Raji (cell line): ENCODE results near the gene CUX1.

Source experiments
- POLR2A ChIP-seq: IDR thresholded peaks from 2 replicates; pipeline ENCODE4 v1.6.1; 2011; ENCODE audit warnings: low read depth, low read length, control low read depth; ENCODE audit not compliant: insufficient read depth

The CUX1 gene

DNA sequence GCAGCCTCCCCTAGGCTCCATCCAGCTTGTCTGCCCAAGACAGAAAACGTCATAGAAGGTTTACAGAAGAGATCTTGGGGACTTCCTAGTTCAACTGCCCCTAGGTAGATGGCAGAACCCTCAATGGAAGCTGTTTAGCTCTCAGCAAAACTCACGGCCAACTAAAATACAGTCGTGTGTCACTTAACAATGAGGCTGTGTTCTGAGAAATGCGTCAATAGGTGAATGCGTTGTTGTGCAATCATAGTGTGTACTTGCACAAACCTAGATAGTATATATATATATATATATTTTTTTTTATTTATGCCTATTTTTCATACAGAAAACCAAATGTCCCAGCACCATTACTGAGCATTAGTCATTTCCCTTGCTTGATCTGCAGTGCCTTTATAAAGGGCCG, 368.9 kb downstream of the CUX1 start:
- no peak for TF ChIP-seq POLR2A

DNA sequence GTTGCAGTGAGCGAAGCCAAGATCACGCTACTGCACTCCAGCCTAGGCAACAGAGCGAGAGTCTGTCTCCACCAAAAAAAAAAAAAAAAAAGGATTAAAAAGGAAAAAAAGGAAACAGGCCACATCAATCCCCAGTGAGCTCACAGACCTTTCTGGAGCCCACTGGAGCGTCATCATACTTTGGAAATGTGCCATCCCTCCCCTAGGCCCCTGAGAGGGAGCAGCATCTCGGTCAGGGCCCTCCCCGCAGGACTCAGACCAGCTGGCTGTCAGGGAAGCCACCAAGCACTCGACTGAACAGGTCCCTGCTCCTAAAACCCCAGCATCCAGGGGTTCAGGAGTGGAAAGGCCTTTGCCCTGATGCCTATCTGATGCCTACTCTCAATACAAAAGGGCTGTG, 371.3 kb downstream of the CUX1 start:
- TF ChIP-seq POLR2A, result no peak

DNA sequence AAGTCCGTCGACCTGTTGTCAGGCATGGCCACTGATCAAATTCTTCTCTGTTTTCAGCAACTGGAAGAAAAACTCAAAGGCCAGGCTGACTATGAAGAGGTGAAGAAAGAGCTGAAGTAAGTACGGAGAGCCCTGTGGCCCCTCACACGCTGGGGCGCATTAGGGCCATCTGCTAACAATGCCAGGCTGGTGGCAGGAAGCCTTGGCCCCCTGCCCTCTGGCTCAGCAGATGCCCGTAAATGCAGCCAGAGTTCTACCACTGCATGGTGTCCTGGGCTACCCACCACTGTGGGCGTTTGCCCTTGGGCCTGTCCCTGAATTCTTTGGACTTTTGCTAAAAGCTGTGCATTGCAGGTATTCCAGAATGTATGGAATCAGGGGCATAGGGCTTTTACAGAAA, 372.3 kb downstream of the CUX1 start:
- no peak for TF ChIP-seq POLR2A

DNA sequence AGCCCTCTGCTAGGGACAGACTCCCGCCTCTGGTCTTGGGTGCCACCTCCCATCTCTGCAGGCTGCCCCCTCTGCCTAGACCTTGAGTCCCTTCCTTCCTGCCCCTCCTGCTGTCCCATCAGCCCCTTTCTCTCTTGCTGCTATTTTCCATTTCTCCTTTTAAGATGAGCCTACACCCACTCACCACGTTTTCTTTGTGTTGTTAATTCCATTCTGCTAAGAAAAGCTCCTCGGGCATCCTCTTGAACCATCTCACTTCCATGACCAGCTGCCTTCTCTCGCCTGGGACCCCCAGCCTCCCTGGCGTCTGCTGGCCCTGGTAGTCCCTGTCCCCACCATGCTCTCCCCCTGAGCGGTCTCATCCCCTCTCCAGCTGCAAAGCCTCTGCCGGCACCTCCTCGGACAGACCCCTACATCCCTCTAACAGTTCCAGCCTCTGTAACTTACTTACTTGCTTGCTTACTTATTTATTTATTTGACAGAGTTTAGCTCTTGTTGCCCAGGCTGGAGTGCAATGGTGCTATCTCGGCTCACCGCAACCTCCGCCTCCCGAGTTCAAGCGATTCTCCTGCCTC, 373.4 kb downstream of the CUX1 start:
- no peak for TF ChIP-seq POLR2A

DNA sequence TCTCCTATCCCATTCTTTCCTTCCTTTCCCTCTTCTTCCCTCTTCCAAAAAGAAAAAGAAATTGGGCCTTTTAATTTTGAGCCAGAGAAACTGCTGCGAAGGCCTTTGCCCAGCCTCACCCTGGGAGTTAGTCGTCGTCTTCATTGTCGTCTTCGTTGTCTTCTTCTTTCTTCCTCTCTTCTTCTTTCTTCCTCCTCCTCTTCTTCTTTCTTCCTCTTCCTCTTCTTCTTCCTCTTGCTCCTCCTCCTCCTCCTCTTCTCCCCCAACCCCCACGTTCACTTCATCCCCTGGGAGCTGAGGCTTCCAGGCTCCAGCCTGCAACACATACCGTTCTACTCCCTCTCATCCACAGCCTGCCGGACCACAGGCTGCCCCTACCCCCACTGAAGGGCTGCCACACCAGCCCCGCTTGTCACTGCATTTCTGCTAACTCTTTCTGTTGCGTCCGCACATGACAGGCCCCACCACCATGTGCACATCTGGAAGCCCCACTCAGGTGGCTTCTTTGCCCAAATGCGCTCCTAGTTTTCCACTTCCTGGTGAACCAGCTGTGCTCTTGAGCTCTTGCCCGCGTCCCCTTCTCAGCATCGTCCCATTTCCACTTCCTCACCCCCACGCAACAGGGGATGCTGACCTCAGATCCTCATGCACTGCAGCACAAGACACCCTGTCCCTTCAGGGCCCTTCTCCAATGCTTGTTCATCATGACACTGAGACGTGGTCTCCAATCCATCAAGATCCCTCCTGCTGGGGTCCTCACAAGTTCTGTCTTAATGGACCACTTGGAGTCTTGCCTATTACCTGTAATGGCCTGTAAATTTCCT, 374.3 kb downstream of the CUX1 start:
- TF ChIP-seq POLR2A, result no peak

DNA sequence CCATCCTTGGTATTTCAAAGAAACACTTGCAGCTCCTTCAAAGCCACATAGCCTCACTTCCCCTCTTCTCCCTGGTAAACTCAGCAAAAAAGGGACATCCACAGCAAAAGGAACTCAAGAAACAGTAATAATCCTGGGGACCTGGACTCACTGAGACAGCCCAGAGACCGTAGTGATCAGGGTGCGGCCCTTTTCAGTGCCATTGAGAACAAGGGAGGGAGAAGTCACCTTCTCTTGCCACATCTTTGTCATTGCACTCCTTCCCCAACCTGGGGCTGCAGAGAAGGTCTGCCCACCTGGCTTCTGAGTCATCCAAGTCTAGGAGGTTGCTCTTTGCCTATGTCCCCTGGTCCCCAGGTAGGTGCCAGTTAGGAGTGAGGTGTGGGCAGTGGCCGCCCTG, 375.4 kb downstream of the CUX1 start:
- no peak for TF ChIP-seq POLR2A

DNA sequence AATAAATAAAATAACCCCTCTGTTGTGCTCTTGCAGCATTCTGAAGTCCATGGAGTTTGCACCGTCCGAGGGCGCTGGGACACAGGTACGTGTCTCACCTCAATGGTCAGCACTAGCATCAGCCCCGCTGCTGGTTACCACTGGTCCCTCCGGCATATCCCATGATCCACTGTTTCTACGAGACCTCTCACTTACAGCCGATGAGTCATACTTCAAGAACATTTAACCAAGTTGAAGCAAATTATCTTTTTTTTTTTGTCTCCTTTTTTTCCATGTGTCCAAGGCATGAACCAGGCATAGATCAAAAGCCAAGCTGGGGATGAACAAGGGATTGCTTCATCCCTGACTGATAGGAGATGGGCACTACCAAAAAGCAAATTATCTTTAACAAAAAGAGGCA, 376.4 kb downstream of the CUX1 start:
- no peak for TF ChIP-seq POLR2A

DNA sequence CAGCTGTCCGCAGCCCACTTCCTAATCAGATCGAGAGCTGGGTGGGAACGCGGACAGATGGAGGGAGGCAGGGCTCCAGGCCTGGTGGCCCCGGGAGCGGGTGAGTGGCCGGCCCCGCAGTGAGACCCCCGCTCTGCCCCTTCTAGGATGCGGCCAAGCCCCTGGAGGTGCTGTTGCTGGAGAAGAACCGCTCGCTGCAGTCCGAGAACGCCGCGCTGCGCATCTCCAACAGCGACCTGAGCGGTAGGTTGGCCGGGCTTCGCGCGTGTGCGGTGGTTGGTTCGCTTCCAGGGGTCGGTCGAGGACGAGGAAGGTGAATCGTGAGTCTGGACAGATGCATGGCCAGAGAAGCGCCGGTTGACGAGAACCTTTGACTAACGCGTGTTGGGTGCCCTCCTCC, 377.9 kb downstream of the CUX1 start:
- TF ChIP-seq POLR2A, result no peak

DNA sequence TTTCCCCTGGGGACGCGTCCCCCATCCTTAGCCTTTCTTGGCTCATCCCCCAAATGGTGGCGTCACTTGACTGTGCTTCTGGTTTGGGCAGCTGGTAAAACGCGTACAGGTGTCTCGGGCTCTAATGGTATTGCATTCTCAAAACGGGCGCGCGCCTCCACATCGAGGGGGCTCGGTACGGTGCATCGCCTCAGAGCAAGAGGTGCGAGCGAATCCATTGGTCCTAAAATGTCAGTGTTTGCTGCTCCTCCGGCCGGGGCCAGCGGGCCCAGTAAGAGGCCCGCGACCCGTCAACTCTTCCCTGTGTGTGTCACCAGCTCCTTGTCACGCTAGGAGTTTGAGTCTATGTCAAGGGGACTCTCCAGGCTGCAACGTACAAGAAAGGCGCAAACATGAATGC, 378.6 kb downstream of the CUX1 start:
- TF ChIP-seq POLR2A, result no peak

DNA sequence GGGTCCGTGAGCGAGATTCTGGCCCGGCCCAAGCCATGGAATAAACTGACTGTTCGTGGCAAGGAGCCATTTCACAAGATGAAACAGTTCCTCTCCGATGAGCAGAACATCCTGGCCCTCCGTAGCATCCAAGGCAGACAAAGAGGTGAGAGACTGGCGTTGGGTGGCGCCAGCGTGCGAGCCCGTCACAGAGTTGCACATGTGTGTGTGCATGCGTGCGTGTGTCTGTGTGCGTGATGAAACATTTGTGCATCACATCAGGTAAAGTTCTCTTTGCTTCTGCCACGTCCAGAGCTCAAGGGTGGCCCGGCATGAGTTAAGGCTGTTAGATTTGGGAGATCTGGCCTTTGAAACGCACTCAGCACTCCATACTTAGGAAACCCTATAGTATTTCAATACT, 379.7 kb downstream of the CUX1 start:
- no peak for TF ChIP-seq POLR2A

DNA sequence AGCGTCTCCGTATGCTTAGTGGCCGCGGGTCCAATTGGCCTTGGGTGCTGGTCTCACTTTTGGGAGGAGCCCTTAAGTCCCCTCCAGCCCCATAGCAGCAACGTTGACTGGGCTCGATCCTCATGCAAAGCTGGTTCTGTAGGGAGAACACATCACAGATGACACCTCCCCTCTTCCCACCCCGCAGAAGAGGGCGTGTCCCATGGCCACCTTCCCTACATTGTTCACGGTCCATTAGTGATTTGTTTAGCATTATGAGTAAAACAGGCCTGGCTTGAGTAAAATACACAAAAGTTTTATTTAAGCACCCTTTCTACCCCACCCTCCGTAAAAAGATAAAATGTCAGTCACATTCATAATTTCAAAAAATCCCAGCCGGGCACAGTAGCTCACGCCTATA, 380.2 kb downstream of the CUX1 start:
- TF ChIP-seq POLR2A, result no peak

DNA sequence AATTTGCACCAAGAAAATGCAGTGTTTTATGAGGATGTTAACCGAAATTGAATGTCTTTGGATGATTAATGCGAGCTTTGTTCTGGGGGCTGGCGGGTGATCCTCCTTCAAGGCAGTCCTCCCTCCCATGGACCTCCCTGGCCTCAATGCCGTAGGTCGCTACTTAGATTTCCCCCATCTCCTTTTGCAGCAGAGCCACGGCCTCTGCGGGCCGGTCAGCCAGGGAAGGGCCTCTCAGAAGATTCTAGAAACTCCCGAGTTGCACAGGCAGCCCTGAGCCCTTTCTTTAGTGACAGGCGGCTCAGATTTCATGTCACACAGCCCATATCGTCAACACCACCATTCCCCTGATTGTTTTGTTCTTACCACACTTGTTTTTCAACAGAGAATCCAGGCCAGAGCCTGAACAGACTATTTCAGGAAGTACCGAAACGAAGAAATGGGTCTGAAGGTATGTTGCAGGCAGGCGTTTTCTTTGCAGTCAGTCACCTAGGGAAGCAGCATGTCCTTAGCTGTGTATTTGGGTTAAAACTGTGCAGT, 381.1 kb downstream of the CUX1 start:
- TF ChIP-seq POLR2A, result no peak

DNA sequence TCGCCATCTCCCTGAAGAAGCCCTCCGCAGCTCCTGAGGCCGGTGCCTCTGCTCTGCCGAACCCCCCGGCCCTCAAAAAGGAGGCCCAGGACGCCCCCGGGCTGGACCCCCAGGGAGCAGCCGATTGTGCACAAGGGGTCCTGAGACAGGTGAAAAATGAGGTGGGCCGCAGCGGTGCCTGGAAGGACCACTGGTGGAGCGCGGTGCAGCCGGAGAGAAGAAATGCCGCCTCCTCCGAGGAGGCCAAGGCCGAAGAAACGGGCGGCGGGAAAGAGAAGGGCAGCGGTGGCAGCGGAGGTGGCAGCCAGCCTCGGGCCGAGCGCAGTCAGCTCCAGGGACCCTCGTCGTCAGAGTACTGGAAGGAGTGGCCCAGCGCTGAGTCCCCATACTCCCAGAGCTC, 384.1 kb downstream of the CUX1 start:
- no peak for TF ChIP-seq POLR2A

DNA sequence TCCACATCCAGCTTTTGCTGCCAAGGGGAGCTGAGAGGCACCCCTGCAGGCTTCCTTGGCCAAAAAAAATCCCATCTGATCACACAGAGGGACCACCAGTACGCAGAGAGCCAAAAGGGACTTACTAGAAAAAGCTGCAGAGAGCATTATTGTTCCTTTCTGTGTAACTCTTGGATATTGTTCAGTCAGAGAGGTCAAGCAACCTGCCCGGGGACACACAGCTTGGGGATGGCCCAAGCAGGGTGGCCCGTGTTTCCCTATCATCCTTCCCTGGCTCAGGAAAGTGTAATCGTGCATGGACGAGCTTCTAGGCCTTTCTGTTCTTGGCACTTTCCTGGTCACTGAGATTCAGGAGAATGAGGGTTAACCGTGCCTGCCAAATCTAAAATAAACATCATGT, 385.1 kb downstream of the CUX1 start:
- no peak for TF ChIP-seq POLR2A

DNA sequence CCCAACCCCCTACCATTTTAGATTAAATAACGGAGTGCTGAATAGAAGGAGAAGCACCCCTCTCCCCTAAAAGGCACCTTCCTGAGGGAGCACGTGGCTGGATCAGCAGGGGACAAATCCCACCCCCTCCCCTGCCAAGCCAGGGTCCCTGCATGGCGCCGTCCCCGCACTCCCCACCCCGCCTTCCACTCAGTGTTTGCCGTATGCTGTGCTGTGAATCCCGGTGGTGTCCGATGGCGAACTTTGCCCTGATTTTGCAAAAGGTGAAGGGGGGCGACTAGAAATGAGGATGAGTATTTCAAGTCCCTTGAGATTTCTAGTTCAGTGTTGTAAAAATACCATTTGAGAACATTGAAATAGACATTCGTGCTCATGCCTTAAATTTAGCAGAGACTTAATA, 385.8 kb downstream of the CUX1 start:
- no peak for TF ChIP-seq POLR2A

DNA sequence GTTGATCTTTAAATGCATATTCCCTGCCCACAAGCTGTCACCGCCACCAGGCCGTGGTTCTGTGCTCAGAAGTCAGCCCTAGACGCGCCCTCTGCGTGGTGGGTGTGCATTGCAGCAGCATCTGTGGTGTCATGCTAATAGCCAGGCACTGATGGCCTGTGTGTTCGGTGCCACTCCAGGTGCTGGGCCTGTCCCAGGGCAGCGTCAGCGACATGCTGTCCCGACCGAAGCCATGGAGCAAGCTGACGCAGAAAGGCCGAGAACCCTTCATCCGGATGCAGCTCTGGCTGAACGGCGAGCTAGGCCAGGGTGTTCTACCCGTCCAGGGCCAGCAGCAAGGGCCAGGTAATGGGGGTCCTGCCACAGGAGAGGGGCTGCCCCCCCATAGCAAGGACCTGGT, 386.8 kb downstream of the CUX1 start:
- no peak for TF ChIP-seq POLR2A
